ENCODE data around the gene CD151.

Gene CD151

DNA sequence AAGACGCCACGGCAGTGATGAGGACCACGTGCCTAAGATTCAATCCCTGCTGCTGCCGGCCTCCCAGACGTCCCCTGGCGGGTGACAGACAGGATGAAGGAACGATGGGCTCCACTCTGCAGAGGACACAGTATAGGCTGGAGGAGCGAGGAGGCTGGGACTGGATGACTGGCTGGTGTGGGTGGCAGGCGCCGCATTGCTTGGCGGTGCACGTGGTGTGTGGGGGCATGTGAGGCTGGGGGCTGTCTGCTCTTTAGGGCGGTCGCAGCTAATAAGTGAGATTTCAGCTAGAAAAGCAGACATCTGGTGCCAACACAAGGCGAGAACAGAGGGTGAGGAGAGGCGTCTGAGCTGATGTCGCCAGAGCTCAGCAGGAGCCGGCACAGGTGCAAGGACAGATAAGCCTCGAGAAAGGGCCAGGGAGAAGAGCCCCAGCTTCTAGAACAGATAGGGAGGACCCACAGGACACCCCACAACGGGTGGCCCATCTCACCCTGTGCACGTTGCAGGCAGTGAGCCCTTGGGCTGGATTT, 43.1 kb downstream of the CD151 start:
- no peak for DNase-seq

- DNase-seq, result no peak
Observed at GRCh38 chr11:876545-876944, 43.8 kb downstream of the CD151 start.

DNA sequence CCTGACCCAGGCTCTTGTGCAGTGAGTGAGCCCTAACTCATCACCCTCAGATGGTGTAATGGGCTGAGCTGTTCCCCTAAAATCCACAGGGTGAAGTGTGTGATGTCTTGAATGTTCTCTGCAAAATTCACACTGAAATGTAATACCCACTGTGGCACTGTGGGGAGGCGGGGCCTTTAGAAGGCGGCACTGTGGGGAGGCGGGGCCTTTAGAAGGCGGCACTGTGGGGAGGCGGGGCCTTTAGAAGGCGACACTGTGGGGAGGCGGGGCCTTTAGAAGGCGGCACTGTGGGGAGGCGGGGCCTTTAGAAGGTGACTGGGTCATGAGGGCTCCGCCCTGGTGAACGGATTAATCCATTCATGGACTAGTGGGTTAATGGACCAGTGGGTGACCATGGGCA, 44.8 kb downstream of the CD151 start:
- DNase-seq, result no peak

DNA sequence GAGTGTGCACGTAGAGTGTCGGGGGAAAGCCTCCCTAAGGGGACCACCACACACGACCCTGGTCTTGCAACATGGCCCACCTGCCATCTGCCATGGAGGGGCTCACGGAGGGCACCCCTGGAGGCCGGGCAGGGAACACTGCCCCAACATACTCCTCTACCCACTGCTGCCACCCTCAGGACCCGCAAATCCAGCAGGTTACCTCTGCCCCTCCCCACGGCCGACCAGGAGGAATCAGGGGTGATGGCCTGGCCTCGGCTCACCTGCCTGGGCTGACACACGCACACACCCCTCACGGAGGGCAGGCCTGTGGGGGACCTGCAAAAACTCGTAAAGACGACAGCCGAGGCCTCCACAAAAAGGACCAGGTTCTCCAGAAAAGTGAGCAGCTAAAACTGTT, 47.7 kb downstream of the CD151 start:
- no peak for DNase-seq

GRCh38 chr11:882596-882995, 49.8 kb downstream of the CD151 start:
- DNase-seq, result no peak

GRCh38 chr11:883527-883926, 50.8 kb downstream of the CD151 start:
- DNase-seq, result no peak

DNA sequence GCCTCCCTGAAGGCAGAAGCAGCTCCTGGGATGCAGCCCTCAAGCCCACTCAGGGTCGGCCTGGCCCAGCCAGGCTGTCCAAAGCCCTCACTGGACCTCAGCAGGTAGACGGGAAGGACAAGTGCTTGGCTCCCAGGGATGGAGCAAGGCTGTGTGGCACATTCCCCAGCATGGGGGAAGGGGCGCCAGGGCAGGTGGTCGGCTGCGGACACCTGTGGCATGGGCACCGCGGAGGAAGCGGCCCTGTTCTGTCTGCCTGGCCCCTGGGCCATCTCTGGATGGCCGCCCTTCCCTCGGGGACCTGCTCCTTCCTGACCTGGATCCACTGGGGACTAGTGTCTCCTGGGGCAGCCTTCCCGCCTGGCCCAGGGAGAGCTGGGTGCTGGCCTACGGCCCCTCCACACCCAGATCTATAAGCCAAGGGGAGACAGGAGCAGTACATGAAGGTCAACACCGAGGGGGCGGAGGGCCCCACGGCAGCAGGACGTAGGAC, 51.9 kb downstream of the CD151 start:
- no peak for DNase-seq

DNA sequence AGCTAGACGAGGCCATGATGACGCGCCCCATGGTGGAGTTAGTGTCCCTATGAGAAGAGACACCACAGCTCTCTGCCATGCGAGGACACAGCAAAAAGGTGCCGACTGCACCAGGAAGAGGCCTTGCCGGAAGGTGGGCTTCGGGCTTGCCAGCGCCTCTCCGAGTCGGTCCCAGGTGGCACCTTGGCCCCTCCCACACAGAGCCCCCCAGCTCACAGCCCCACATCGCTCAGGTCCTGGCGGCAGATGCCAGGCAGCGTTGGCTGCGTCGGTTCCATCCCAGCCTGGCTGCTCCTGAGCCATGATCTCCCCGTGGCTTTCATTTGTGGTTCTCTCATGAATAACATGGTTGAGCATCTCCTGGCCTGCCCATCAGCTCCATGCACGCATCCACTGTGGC, 53.8 kb downstream of the CD151 start:
- DNase-seq, result no peak

GRCh38 chr11:887589-887988, 54.8 kb downstream of the CD151 start:
- no peak for DNase-seq

Data from T-helper 9 cell (primary cell).